Measurements from ENCODE around the gene PFDN4. TPM values are rescaled to one million over a fixed set of nuclear protein-coding genes. Genes with fewer than 3 reads are reported as not detected.

Gene PFDN4
- polyA plus RNA-seq, 2 of the 4 experiments (the other 2 are of a cell fraction), result 140 to 146 TPM

DNA sequence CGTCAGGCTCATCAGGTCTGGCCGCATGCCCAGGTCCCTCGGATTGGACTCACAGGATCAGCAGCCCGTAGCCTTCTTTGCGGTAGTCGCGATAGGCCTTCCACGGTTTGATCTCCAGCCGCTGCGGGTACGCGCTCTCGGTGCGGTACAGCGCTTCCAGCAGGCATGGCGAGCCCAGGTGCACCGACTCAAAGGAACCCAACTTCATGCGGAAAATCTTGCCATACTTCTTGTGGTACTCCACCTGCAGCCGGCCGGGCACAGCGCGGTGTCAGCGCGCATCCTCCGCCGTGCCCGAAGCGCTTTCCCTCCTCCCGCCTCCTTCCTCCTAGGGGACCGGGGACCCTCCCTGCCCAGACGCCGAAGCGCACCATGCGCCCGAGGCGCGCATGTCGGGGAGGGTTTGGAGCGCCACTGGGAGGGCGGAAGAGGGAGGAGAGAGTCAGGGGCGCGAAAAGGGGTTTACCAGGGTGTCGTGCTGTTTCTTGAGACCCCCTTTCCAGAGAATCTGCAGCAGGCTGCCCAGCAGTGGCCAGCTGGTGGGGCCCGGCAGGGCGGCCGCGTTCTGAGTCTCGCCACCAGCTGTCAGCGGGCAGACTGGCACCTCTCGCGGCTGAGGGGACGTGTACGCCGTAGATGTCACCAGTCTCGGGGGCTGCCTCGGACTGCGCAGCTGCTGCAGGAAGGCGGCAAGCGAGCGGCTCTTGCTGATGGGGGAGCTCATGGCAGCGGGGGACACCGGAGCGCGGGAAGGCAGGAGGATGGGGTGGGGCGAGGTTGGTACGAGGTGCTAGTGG is 34.8 kb upstream of the PFDN4 start (continued):
- 0 out of 3 replicates have a peak, but pooled peaks have one; percentile 5 for TF ChIP-seq SMC3 (IDR thresholded peaks at IDR 0.05)
- no peak for TF ChIP-seq FOSL2 (IDR thresholded peaks at IDR 0.05)
- TF ChIP-seq FOSL2 (CRISPR knock-in tag; IDR thresholded peaks at IDR 0.05), result no peak
- TF ChIP-seq CBX2 (IDR thresholded peaks at IDR 0.05; ENCODE audit: borderline replicate concordance, low read depth), result no peak
- TF ChIP-seq ZNF302 (CRISPR knock-in tag; IDR thresholded peaks at IDR 0.05), result no peak
- TF ChIP-seq ELK1 (IDR thresholded peaks at IDR 0.05; ENCODE audit: low read depth, low read length), result no peak
- no peak for TF ChIP-seq ZC3H11A (IDR thresholded peaks at IDR 0.05)
- TF ChIP-seq TP53 (CRISPR knock-in tag; IDR thresholded peaks at IDR 0.05), result no peak
- TF ChIP-seq JUN (IDR thresholded peaks at IDR 0.05), result no peak; a peak in 1 of 5 replicates
- peak; percentile 38 for TF ChIP-seq PHF8 (IDR thresholded peaks at IDR 0.05; ENCODE audit: borderline replicate concordance, low read depth)
- TF ChIP-seq POLR2A (IDR thresholded peaks at IDR 0.05; ENCODE audit: low read length), result peak; percentile 52
- no peak for TF ChIP-seq CHD4 (IDR thresholded peaks at IDR 0.05; ENCODE audit: borderline replicate concordance)
- 0 out of 2 replicates have a peak, but pooled peaks have one; percentile 52 for TF ChIP-seq MYC (IDR thresholded peaks at IDR 0.05; ENCODE audit: borderline replicate concordance, low read length)
- TF ChIP-seq NR3C1 (IDR thresholded peaks at IDR 0.05), result no peak
- no peak for TF ChIP-seq MAZ (IDR thresholded peaks at IDR 0.05; ENCODE audit: borderline replicate concordance, low read depth, low read length)
- no peak for TF ChIP-seq RNF2 (IDR thresholded peaks at IDR 0.05; ENCODE audit: borderline replicate concordance, low read depth)
- TF ChIP-seq KDM5A (IDR thresholded peaks at IDR 0.05), result no peak
- no peak for TF ChIP-seq EP300 (IDR thresholded peaks at IDR 0.05)
- TF ChIP-seq, protein P1, sequence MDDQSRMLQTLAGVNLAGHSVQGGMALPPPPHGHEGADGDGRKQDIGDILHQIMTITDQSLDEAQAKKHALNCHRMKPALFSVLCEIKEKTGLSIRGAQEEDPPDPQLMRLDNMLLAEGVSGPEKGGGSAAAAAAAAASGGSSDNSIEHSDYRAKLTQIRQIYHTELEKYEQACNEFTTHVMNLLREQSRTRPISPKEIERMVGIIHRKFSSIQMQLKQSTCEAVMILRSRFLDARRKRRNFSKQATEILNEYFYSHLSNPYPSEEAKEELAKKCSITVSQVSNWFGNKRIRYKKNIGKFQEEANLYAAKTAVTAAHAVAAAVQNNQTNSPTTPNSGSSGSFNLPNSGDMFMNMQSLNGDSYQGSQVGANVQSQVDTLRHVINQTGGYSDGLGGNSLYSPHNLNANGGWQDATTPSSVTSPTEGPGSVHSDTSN (IDR thresholded peaks at IDR 0.05), result peak; percentile 85
- TF ChIP-seq NFE2L2 (conservative IDR thresholded peaks at IDR 0.05; ENCODE audit: low read length), result no peak
- peak; percentile 32; the same call in 1 of the 2 replicates for TF ChIP-seq TFCP2L1 (CRISPR knock-in tag; IDR thresholded peaks at IDR 0.05)
- TF ChIP-seq ZFP36 (IDR thresholded peaks at IDR 0.05; ENCODE audit: borderline replicate concordance, partially characterized antibody), result no peak
- TF ChIP-seq KDM1A (IDR thresholded peaks at IDR 0.05; ENCODE audit: low read depth), result no peak
- no peak for TF ChIP-seq HOXA7 (CRISPR knock-in tag; IDR thresholded peaks at IDR 0.05)
- no peak for TF ChIP-seq POLR2AphosphoS2 (conservative IDR thresholded peaks at IDR 0.05; ENCODE audit: low read length)
- no peak; the same call in none of the 2 replicates for TF ChIP-seq E2F6 (IDR thresholded peaks at IDR 0.05; ENCODE audit: borderline replicate concordance, low read depth)
- no peak for TF ChIP-seq FOXS1 (CRISPR knock-in tag; IDR thresholded peaks at IDR 0.05)
- TF ChIP-seq SREBF2 (IDR thresholded peaks at IDR 0.05), result no peak

All from A549 (cell line).